GM23338 (cell line): ENCODE measurements around the gene ARPC2.

Source experiments
- CREB1 ChIP-seq: fragments of 250-450 bp; sonication (Bioruptor Pico); IDR thresholded peaks from 2 replicates; pipeline ENCODE4 v1.5.0; 2020; ENCODE audit warnings: low read depth, mild to moderate bottlenecking, moderate library complexity
- EZH2 ChIP-seq: fragments of 200-600 bp; sonication (generic); IDR thresholded peaks from one replicate; pipeline ENCODE4 v1.8.0; 2017; ENCODE audit warnings: antibody characterized with exemption, mild to moderate bottlenecking, low read depth; ENCODE audit not compliant: unreplicated experiment
- EZH2phosphoT487 ChIP-seq: fragments of 200-600 bp; sonication (generic); IDR thresholded peaks from one replicate; pipeline ENCODE4 v1.8.1; 2018; ENCODE audit warnings: antibody characterized with exemption; ENCODE audit not compliant: unreplicated experiment
- JUNB ChIP-seq: IDR thresholded peaks from one replicate; pipeline ENCODE4 v1.6.1; 2016; ENCODE audit warnings: antibody characterized with exemption; ENCODE audit not compliant: unreplicated experiment
- NANOG ChIP-seq: IDR thresholded peaks from 2 replicates; pipeline ENCODE4 v1.6.1; 2016; ENCODE audit warnings: antibody characterized with exemption, borderline replicate concordance
- POLR2AphosphoS5 ChIP-seq: IDR thresholded peaks from 2 replicates; pipeline ENCODE4 v1.6.1; 2016; ENCODE audit warnings: antibody characterized with exemption, low read depth
- STAT1 ChIP-seq: IDR thresholded peaks from one replicate; pipeline ENCODE4 v1.6.1; 2016; ENCODE audit warnings: antibody characterized with exemption; ENCODE audit not compliant: unreplicated experiment
- ZNF114 ChIP-seq: fragments of 250-450 bp; sonication (Bioruptor Pico); IDR thresholded peaks from 2 replicates; pipeline ENCODE4 v1.5.0; 2020; ENCODE audit warnings: mild to moderate bottlenecking, moderate library complexity
- ZNF331 ChIP-seq: fragments of 250-450 bp; sonication (Bioruptor Pico); IDR thresholded peaks from 2 replicates; pipeline ENCODE4 v1.5.0; 2020; ENCODE audit warnings: low read depth, mild to moderate bottlenecking, moderate library complexity
- TF ChIP-seq, protein P1 (sequence below), 2 experiments: fragments of 200-600 bp in 1 of 2; sonication (generic) in 1 of 2; conservative IDR thresholded peaks; 2 replicates each; pipeline versions ENCODE4 v1.5.1 to v1.6.1; 2016 to 2017; ENCODE audit warnings: antibody characterized with exemption in 2 of 2, low read depth in 2 of 2, mild to moderate bottlenecking in 2 of 2, moderate library complexity in 1 of 2
- TF ChIP-seq, protein P2 (sequence below): IDR thresholded peaks from one replicate; pipeline ENCODE4 v1.6.1; 2018; ENCODE audit warnings: antibody characterized with exemption; ENCODE audit not compliant: unreplicated experiment

- TF ChIP-seq, protein P1, sequence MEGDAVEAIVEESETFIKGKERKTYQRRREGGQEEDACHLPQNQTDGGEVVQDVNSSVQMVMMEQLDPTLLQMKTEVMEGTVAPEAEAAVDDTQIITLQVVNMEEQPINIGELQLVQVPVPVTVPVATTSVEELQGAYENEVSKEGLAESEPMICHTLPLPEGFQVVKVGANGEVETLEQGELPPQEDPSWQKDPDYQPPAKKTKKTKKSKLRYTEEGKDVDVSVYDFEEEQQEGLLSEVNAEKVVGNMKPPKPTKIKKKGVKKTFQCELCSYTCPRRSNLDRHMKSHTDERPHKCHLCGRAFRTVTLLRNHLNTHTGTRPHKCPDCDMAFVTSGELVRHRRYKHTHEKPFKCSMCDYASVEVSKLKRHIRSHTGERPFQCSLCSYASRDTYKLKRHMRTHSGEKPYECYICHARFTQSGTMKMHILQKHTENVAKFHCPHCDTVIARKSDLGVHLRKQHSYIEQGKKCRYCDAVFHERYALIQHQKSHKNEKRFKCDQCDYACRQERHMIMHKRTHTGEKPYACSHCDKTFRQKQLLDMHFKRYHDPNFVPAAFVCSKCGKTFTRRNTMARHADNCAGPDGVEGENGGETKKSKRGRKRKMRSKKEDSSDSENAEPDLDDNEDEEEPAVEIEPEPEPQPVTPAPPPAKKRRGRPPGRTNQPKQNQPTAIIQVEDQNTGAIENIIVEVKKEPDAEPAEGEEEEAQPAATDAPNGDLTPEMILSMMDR (conservative IDR thresholded peaks at IDR 0.05; ENCODE audit: low read depth in 2 of 2) = peak in 1 of 2 experiments; percentile 19; a peak in 2 of 4 replicates
- TF ChIP-seq POLR2AphosphoS5 = no peak
- TF ChIP-seq EZH2 = no peak
- TF ChIP-seq CREB1 = no peak
- no peak for TF ChIP-seq JUNB
- TF ChIP-seq, protein P2, sequence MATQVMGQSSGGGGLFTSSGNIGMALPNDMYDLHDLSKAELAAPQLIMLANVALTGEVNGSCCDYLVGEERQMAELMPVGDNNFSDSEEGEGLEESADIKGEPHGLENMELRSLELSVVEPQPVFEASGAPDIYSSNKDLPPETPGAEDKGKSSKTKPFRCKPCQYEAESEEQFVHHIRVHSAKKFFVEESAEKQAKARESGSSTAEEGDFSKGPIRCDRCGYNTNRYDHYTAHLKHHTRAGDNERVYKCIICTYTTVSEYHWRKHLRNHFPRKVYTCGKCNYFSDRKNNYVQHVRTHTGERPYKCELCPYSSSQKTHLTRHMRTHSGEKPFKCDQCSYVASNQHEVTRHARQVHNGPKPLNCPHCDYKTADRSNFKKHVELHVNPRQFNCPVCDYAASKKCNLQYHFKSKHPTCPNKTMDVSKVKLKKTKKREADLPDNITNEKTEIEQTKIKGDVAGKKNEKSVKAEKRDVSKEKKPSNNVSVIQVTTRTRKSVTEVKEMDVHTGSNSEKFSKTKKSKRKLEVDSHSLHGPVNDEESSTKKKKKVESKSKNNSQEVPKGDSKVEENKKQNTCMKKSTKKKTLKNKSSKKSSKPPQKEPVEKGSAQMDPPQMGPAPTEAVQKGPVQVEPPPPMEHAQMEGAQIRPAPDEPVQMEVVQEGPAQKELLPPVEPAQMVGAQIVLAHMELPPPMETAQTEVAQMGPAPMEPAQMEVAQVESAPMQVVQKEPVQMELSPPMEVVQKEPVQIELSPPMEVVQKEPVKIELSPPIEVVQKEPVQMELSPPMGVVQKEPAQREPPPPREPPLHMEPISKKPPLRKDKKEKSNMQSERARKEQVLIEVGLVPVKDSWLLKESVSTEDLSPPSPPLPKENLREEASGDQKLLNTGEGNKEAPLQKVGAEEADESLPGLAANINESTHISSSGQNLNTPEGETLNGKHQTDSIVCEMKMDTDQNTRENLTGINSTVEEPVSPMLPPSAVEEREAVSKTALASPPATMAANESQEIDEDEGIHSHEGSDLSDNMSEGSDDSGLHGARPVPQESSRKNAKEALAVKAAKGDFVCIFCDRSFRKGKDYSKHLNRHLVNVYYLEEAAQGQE = no peak
- TF ChIP-seq EZH2phosphoT487 = no peak
- no peak for TF ChIP-seq STAT1
- no peak for TF ChIP-seq NANOG
- TF ChIP-seq ZNF114 (CRISPR knock-in tag) = no peak
- no peak for TF ChIP-seq ZNF331
These were observed 43.9 kb downstream of the ARPC2 start, which contains the start of gene GPBAR1 for GRCh38 chr2:218260742-218261422.
